Peyer's patch (tissue), 4 donors: ENCODE data around the gene HDAC8. TPM values are rescaled to one million over a fixed set of nuclear protein-coding genes. Genes with fewer than 3 reads are reported as not detected.
"Not testable (repeated sequence)": the region's sequence is repeated elsewhere in the genome, so short reads cannot be mapped to it uniquely, and the experiment has no call there.

Experiments used
- DNase-seq, 3 donors: peaks; one replicate each; pipeline ENCODE4 v3.0.0-alpha.2; 2017 to 2019
- H3K27ac ChIP-seq, 4 donors: fragments of 200-600 bp; sonication (generic); one replicate each; pipeline ENCODE4 v1.5.1; 2016 to 2019
- H3K27me3 ChIP-seq, 2 donors: fragments of 200-600 bp; sonication (generic); one replicate each; pipeline ENCODE4 v1.5.1; 2019
- H3K36me3 ChIP-seq, 3 donors: fragments of 200-600 bp; sonication (generic); one replicate each; pipeline ENCODE4 v1.5.1; 2016 to 2019
- H3K4me1 ChIP-seq, 4 donors: fragments of 200-600 bp; sonication (generic); one replicate each; pipeline ENCODE4 v1.5.1; 2016 to 2019
- H3K4me3 ChIP-seq, 4 donors: fragments of 200-600 bp; sonication (generic); 1 replicate in 3 of 4; 2 replicates in 1 of 4; pipeline ENCODE4 v1.5.1; 2016 to 2019; ENCODE audit warnings: mild to moderate bottlenecking in 1 of 4
- H3K9me3 ChIP-seq, 4 donors: fragments of 200-600 bp; sonication (generic); one replicate each; pipeline ENCODE4 v1.5.1; 2016 to 2019; ENCODE audit warnings: mild to moderate bottlenecking in 1 of 4
- POLR2A ChIP-seq, 2 donors: fragments of 450-650 bp; IDR thresholded peaks; one replicate each; pipeline ENCODE4 v1.5.1; 2017; ENCODE audit warnings: antibody characterized with exemption in 2 of 2, mild to moderate bottlenecking in 2 of 2, moderate library complexity in 2 of 2
- total RNA-seq, 4 donors: library from RNA; depleted of rRNA; stranded (reverse); fragments of >200 nt; gene quantifications; one replicate each; pipeline ENCODE4 v1.1.0, GENCODE V29; 2016
- TF ChIP-seq, protein P1 (sequence below), 6 experiments: fragments of 450-650 bp in 4 of 6; fragments of 200-600 bp in 2 of 6; sonication (generic) in 1 of 6; IDR thresholded peaks; one replicate each; pipeline ENCODE4 v1.5.1; 2017 to 2019; ENCODE audit warnings: antibody characterized with exemption in 6 of 6, mild to moderate bottlenecking in 3 of 6, moderate library complexity in 1 of 6

Gene HDAC8
- total RNA-seq, 4 donors from 2014 or later, result 24.2 to 48.9 (median 46.0) TPM

DNA sequence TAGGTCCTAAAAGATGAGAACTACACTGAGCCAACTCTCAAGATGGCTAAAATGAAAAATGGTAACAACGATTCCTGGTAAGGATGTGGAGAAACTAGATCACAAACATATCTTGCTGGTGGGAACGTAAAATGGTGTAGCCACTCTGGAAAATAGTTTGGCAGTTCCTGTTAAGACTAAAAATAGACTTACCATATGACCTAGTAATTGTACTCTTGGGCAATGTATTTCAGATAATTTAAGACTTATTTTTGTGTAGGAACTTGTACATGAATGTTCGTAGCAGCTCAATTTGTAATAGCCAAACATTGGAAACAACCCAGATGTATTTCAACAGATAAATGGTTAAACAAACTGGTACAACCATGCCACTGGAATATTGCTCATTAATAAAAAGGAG lies 106.2 kb downstream of the HDAC8 start:
- peaks cover 0 to 4% (median 0%) of the 10 kb centered on the region in 3 donors for H3K36me3 ChIP-seq
- no peak for DNase-seq
- no peaks in the 10 kb centered on the region for H3K9me3 ChIP-seq
- no peaks in the 10 kb centered on the region for H3K4me1 ChIP-seq
- TF ChIP-seq, protein P1, sequence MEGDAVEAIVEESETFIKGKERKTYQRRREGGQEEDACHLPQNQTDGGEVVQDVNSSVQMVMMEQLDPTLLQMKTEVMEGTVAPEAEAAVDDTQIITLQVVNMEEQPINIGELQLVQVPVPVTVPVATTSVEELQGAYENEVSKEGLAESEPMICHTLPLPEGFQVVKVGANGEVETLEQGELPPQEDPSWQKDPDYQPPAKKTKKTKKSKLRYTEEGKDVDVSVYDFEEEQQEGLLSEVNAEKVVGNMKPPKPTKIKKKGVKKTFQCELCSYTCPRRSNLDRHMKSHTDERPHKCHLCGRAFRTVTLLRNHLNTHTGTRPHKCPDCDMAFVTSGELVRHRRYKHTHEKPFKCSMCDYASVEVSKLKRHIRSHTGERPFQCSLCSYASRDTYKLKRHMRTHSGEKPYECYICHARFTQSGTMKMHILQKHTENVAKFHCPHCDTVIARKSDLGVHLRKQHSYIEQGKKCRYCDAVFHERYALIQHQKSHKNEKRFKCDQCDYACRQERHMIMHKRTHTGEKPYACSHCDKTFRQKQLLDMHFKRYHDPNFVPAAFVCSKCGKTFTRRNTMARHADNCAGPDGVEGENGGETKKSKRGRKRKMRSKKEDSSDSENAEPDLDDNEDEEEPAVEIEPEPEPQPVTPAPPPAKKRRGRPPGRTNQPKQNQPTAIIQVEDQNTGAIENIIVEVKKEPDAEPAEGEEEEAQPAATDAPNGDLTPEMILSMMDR (IDR thresholded peaks at IDR 0.05), result no peak
- TF ChIP-seq POLR2A (IDR thresholded peaks at IDR 0.05), result no peak
- H3K4me3 ChIP-seq, result no peak overlapping the region
- H3K27me3 ChIP-seq, result no peaks in the 10 kb centered on the region
- no peak overlapping the region for H3K27ac ChIP-seq

DNA sequence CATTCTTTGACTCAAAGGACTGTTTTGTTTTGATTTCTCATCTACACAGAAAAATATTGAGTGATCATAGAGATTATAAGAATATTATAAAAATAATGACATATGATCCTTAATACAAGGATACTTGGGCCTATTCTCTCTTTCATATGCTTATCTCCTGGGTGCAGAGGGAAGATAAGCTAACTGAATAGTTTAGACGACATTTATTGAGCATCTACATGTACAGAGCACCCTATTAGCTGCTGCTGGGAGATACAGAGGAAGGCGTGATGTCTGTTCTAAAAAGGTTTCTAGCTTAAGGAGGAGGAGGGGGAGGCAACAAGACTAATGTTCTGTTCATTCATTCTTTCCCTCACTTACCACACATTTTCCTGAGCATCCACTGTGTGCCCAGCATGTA lies 106.8 kb downstream of the HDAC8 start:
- TF ChIP-seq POLR2A (IDR thresholded peaks at IDR 0.05), result no peak
- TF ChIP-seq, protein P1 (IDR thresholded peaks at IDR 0.05), result no peak
- Histone ChIP-seq H3K27ac (no peak overlapping the region), H3K4me3 (no peak overlapping the region), H3K9me3 (no peaks in the 10 kb centered on the region), H3K27me3 (no peaks in the 10 kb centered on the region), H3K4me1 (no peaks in the 10 kb centered on the region), H3K36me3 (peaks cover 0 to 9% (median 0%) of the 10 kb centered on the region in 3 donors)
- no peak for DNase-seq

DNA sequence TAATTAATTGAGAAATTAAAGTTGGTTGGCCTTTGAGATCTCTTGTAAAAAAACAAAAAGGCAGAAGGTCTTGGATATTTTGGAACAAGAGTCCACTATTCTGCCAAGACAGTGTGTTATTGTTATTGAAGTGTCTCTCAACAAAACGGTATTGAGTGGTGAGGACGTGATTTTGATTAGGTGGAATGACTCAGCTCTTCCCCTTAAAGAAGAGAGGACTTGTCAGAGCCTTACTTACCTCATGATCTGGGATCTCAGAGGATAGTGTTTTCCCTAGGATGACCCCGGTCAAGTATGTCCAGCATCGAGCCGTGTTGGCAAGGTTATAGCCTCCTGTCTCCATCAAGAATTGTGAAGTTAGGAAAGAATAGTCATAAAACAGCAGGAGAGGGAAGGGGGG lies 110.9 kb downstream of the HDAC8 start:
- no peak for TF ChIP-seq POLR2A (IDR thresholded peaks at IDR 0.05)
- TF ChIP-seq, protein P1 (IDR thresholded peaks at IDR 0.05), result no peak
- no peaks in the 10 kb centered on the region for H3K27me3 ChIP-seq
- H3K9me3 ChIP-seq, result no peaks in the 10 kb centered on the region
- no peaks in the 10 kb centered on the region for H3K4me1 ChIP-seq
- no peak overlapping the region for H3K27ac ChIP-seq
- no peak for DNase-seq
- peaks cover 0 to 9% (median 0%) of the 10 kb centered on the region in 3 donors for H3K36me3 ChIP-seq
- H3K4me3 ChIP-seq, result no peak overlapping the region

DNA sequence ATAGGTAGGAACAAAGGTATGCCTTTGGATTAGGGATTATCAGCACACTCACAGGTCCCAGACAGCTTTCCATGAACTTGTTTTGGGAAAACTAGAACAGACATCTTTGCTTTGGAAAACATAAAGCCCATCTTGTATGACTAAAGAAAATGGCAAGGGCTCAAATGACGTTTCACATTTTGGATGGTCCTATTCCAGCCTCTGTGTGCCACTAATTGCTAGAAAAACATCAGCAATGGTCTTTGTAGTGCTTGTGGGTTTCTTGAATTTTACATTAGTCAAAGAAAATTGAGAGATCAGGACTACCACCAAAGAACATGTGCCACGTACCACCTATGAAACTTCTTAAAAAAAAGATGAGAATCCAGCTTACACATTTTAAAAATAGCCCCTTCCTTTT lies 111.4 kb downstream of the HDAC8 start:
- Histone ChIP-seq H3K4me3 (no peak overlapping the region), H3K9me3 (no peaks in the 10 kb centered on the region), H3K27ac (no peak overlapping the region), H3K4me1 (no peaks in the 10 kb centered on the region), H3K27me3 (no peaks in the 10 kb centered on the region), H3K36me3 (peaks cover 0 to 9% (median 0%) of the 10 kb centered on the region in 3 donors)
- DNase-seq, result no peak
- no peak for TF ChIP-seq POLR2A (IDR thresholded peaks at IDR 0.05)
- TF ChIP-seq, protein P1 (IDR thresholded peaks at IDR 0.05), result no peak

- H3K36me3 ChIP-seq, result peaks cover 0 to 9% (median 0%) of the 10 kb centered on the region in 3 donors
- no peak overlapping the region for H3K4me3 ChIP-seq
- H3K9me3 ChIP-seq, result no peaks in the 10 kb centered on the region
- H3K27me3 ChIP-seq, result no peaks in the 10 kb centered on the region
- DNase-seq, result no peak
- H3K4me1 ChIP-seq, result no peaks in the 10 kb centered on the region
- TF ChIP-seq, protein P1 (IDR thresholded peaks at IDR 0.05), result no peak
- no peak for TF ChIP-seq POLR2A (IDR thresholded peaks at IDR 0.05)
- no peak overlapping the region for H3K27ac ChIP-seq
Observed at GRCh38 chrX:72460715-72461114, 111.9 kb downstream of the HDAC8 start.

DNA sequence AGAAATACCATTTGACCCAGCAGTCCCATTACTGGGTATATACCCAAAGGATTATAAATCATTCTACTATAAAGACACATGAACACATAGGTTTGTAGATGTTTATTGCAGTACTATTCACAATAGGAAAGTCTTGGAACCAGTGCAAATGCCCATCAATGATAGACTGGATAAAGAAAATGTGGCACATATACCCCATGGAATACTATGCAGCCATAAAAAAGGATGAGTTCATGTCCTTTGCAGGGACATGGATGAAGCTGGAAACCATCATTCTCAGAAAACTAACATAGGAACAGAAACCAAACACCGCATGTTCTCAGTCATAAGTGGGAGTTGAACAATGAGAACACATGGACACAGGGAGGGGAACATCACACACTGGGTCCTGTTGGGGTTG lies 123.6 kb downstream of the HDAC8 start:
- H3K27me3 ChIP-seq, H3K9me3 ChIP-seq, DNase-seq, H3K4me3 ChIP-seq, H3K4me1 ChIP-seq, H3K27ac ChIP-seq, H3K36me3 ChIP-seq: not testable (repeated sequence)

DNA sequence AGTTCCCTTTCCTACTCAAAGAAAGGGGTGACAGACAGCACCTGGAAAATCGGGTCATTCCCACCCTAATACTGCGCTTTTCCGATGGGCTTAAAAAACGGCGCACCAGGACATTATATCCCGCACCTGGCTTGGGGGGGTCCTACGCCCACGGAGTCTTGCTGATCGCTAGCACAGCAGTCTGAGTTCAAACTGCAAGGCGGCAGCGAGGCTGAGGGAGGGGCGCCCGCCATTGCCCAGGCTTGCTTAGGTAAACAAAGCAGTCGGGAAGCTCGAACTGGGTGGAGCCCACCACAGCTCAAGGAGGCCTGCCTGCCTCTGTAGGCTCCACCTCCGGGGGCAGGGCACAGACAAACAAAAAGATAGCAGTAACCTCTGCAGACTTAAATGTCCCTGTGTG lies 131.9 kb downstream of the HDAC8 start:
- H3K27me3 ChIP-seq, H3K36me3 ChIP-seq, DNase-seq, H3K27ac ChIP-seq, H3K9me3 ChIP-seq, H3K4me3 ChIP-seq, H3K4me1 ChIP-seq: not testable (repeated sequence)
